ENCODE measurements around the gene ZSCAN9.

ZSCAN9 gene

DNA sequence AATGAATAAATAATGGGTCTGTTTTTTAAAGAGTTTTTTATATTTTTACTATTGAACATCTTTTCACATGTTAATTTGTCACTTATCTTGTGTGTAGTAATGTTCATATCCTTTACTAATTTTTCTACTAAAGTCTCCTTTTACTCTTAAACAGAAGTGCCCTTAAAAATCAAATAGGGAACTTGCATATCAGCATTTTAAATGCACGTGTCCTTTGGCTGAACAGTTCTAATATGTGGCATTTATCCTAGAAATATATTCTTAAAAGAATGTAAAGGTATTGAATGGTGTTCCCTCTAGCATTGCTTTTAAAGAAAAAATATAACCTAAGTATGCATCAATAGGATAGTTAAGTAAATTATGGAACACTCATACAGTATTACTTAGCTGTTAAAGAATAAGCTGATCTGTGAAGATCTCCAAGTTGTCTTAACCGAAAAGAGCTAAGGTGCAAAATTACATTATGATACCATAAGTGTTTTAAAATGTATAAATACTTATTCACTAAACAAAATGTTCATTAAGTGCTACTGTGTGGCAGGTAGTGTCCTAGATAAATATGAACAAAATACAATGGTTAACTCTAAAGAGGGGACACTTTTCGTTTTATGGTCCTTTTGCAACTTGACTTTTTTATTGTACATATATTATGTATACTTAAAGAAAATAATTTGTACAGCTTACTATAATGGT lies 55.7 kb downstream of the ZSCAN9 start:
- peak overlapping the region; percentile 52 for H3K4me3 ChIP-seq (ENCODE audit: low read depth, low read length)
- no peak for DNase-seq (ENCODE audit: low read depth)
- TF ChIP-seq, protein P1, sequence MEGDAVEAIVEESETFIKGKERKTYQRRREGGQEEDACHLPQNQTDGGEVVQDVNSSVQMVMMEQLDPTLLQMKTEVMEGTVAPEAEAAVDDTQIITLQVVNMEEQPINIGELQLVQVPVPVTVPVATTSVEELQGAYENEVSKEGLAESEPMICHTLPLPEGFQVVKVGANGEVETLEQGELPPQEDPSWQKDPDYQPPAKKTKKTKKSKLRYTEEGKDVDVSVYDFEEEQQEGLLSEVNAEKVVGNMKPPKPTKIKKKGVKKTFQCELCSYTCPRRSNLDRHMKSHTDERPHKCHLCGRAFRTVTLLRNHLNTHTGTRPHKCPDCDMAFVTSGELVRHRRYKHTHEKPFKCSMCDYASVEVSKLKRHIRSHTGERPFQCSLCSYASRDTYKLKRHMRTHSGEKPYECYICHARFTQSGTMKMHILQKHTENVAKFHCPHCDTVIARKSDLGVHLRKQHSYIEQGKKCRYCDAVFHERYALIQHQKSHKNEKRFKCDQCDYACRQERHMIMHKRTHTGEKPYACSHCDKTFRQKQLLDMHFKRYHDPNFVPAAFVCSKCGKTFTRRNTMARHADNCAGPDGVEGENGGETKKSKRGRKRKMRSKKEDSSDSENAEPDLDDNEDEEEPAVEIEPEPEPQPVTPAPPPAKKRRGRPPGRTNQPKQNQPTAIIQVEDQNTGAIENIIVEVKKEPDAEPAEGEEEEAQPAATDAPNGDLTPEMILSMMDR (IDR thresholded peaks at IDR 0.05; ENCODE audit: control insufficient read depth, extremely low read depth, insufficient read depth): no peak

DNA sequence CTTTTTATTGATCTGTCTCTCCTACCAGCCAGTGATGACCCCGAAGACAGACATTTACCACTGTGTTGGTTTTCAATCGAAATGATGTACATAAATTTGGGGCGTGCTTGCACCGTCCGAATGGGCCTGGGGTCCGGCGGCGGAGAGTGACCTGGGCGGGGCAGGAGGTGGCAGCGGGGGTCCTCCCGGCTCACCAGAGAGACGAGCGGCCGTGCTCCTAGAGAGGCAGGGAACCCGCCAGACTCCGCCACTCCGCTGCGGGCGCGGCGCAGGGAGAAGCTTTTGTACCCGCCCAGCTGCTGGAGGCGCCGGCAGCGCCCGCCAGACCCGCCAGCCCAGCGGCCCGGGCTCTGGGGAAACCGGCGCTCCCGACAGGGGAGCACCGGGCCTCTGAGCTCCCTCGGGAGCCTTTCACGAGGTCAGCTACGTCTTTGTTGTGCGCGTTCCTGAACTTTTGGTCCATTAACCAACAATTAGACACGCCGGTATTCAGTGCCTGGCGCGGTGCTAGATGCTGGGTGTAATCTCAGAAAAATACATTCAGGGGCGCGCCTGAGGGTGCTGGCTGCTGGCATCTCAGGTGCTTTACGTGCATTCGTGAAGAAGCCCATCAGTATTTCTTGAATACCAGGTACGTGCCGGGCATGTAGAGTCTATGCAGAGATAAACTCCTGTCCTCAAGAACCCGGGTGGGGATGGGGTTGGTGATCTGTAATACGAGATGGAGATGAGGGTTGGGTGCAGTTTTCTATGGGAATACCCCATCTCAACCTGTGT lies 56.4 kb downstream of the ZSCAN9 start, which contains the start of gene PGBD1:
TSS of gene PGBD1 (plus strand) at position 285 of the 777 bp plus-strand sequence. CDS start 2,242 bp downstream, outside the sequence.
- no peak for DNase-seq (ENCODE audit: low read depth)
- TF ChIP-seq, protein P1 (IDR thresholded peaks at IDR 0.05; ENCODE audit: control insufficient read depth, extremely low read depth, insufficient read depth): no peak
- peak within 1 kb of the TSS; percentile 52 for H3K4me3 ChIP-seq (ENCODE audit: low read depth, low read length)

DNA sequence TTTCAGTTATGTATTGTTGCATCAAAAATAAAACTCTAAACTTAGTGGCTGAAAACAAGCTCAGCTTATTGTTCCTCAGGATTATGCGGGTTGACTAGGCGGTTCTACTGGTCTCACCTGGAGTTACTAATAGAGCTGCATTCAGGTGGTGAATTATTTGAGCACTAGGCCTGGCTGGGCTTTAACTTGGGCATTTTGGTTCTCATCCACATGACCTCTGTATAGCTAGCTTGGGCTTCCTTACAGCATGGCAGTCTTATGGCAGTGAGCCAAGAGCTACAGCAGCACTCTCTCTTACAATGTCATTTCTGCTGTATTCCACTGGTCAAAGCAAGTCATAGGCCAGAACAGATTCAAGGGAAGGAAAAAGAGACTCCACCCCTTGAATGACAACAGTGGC lies 57.9 kb downstream of the ZSCAN9 start:
- no peak overlapping the region for H3K4me3 ChIP-seq (ENCODE audit: low read depth, low read length)
- TF ChIP-seq, protein P1 (IDR thresholded peaks at IDR 0.05; ENCODE audit: control insufficient read depth, extremely low read depth, insufficient read depth): no peak
- DNase-seq (ENCODE audit: low read depth): no peak
